GM12878 (cell line): ENCODE results near the gene OR5L2. TPM values are rescaled to one million over a fixed set of nuclear protein-coding genes. Genes with fewer than 3 reads are reported as not detected.

Source experiments
- ATAC-seq: fragments of 200-7000 bp; cut with Tn5 transposase; 3 replicates; pipeline ENCODE4 v1.9.1; 2020; ENCODE audit warnings: mild to moderate bottlenecking, moderate library complexity
- BruUV-seq: library from RNA; stranded (reverse); fragments of 400-500 nt; replicated peaks from 2 replicates; lab custom pipeline; 2021; lab: Mats Ljungman, UMichigan
- CTCF ChIA-PET: fragments of 300-600 bp; sonication (Branson Sonifier 250); formaldehyde crosslinking; extraction: SDS; loops from one replicate; lab custom pipeline; 2021; ENCODE audit warnings: inconsistent platforms; lab: Yijun Ruan, JAX
- POLR2A ChIA-PET: fragments of 350-600 bp; formaldehyde crosslinking; extraction: SDS; loops from one replicate; lab custom pipeline; 2021; ENCODE audit warnings: inconsistent platforms; lab: Charles Lee
- RAD21 ChIA-PET: fragments of 300-600 bp; sonication (Branson Sonifier 250); formaldehyde crosslinking; loops from one replicate; lab custom pipeline; 2023; ENCODE audit warnings: antibody characterized with exemption; ENCODE audit not compliant: unreplicated experiment; lab: Charles Lee
- SMC1A ChIA-PET: fragments of 300-600 bp; sonication (Branson Sonifier 250); formaldehyde crosslinking; loops from one replicate; lab custom pipeline; 2023; ENCODE audit not compliant: unreplicated experiment, uncharacterized antibody; lab: Charles Lee
- DNase-seq: peaks from one replicate; pipeline ENCODE4 v3.0.0-alpha.2; 2011; ENCODE audit warnings: low read depth, low spot score
- FAIRE-seq: peaks from 3 replicates; lab custom pipeline; 2011; peaks lifted over from hg19 to GRCh38; lab: Jason Lieb, UNC
- H2AFZ ChIP-seq: 2 replicates; pipeline ENCODE4 v1.6.0; 2011; ENCODE audit warnings: low read depth, low read length, control low read depth; ENCODE audit not compliant: control insufficient read depth
- H3K27ac ChIP-seq: 2 replicates; pipeline ENCODE4 v1.5.1; 2011; ENCODE audit warnings: control low read depth; ENCODE audit not compliant: control insufficient read depth, insufficient read depth
- H3K27me3 ChIP-seq, 2 experiments: replicated peaks in 1 of 2; 2 replicates each; pipeline versions ENCODE4 v1.6.0 to v1.6.1; 2011; ENCODE audit warnings: low read length in 1 of 2; ENCODE audit not compliant: control insufficient read depth in 2 of 2, insufficient read depth in 2 of 2
- H3K36me3 ChIP-seq, 2 experiments: 2 replicates each; pipeline ENCODE4 v1.5.1; 2011; ENCODE audit warnings: low read length in 1 of 2; ENCODE audit not compliant: control insufficient read depth in 2 of 2, insufficient read depth in 2 of 2
- H3K4me1 ChIP-seq: 2 replicates; pipeline ENCODE4 v1.6.1; 2011; ENCODE audit warnings: mild to moderate bottlenecking, low read length, moderate library complexity, mixed read lengths; ENCODE audit not compliant: control insufficient read depth, insufficient read depth
- H3K4me2 ChIP-seq: 2 replicates; pipeline ENCODE4 v1.6.0; 2011; ENCODE audit warnings: control low read depth; ENCODE audit not compliant: control insufficient read depth, insufficient read depth
- H3K4me3 ChIP-seq: fragments of 200-600 bp; sonication (generic); 2 replicates; pipeline ENCODE4 v1.5.1; 2016
- H3K79me2 ChIP-seq: 2 replicates; pipeline ENCODE4 v1.6.0; 2011; ENCODE audit warnings: low read length; ENCODE audit not compliant: control insufficient read depth, insufficient read depth
- H3K9ac ChIP-seq: 2 replicates; pipeline ENCODE4 v1.8.0; 2011; ENCODE audit warnings: low read length, control low read depth, mixed read lengths; ENCODE audit not compliant: control insufficient read depth, insufficient read depth
- H3K9me3 ChIP-seq: replicated peaks from 3 replicates; pipeline ENCODE4 v1.5.1; 2011; ENCODE audit warnings: mild to moderate bottlenecking, low read length; ENCODE audit not compliant: control insufficient read depth, insufficient read depth
- H4K20me1 ChIP-seq: 2 replicates; pipeline ENCODE4 v1.6.0; 2011; ENCODE audit not compliant: control insufficient read depth, insufficient read depth
- ATF3 ChIP-seq: IDR thresholded peaks from 2 replicates; pipeline ENCODE4 v1.6.1; 2011; ENCODE audit warnings: low read depth, mild to moderate bottlenecking, low read length, moderate library complexity, borderline replicate concordance; ENCODE audit errors: extremely low read depth
- CUX1 ChIP-seq: IDR thresholded peaks from 2 replicates; pipeline ENCODE4 v1.6.1; 2012; ENCODE audit warnings: improper control_type of control experiment, low read depth, low read length; ENCODE audit not compliant: insufficient replicate concordance
- JUND ChIP-seq: IDR thresholded peaks from 2 replicates; pipeline ENCODE4 v1.6.1; 2012; ENCODE audit warnings: low read depth, mild to moderate bottlenecking, low read length, improper control_type of control experiment, moderate library complexity
- RAD21 ChIP-seq: IDR thresholded peaks from 2 replicates; pipeline ENCODE4 v1.6.1; 2011; ENCODE audit warnings: mild to moderate bottlenecking, low read depth, low read length, moderate library complexity; ENCODE audit not compliant: insufficient read depth
- in situ Hi-C: fragments of 300-500 bp; cut with MboI; formaldehyde crosslinking; loops from 9 replicates; pipeline ENCODE4 v1.14.3; 2018; ENCODE audit warnings: mixed read lengths
- intact Hi-C: fragments of 100-400 bp; cut with micrococcal nuclease; formaldehyde crosslinking; loops from one replicate; pipeline ENCODE4 v1.14.2; 2022; ENCODE audit not compliant: unreplicated experiment
- polyA plus RNA-seq, 11 experiments: library from polyadenylated mRNA; depleted of rRNA in 4 of 11; unstranded in 6 of 11; stranded (reverse) in 5 of 11; fragments of >200 nt; fragmentation: Nextera tagmentation in 4 of 11; fragmentation: Illumina TruSeq in 1 of 11; extraction: Ambion mirVana in 4 of 11; extraction: Trizol in 1 of 11; gene quantifications; 1 replicate in 1 of 11; 2 replicates in 10 of 11; pipeline versions ENCODE4 v1.2.1 to v1.2.3, GENCODE V29; 2011 to 2016; ENCODE audit warnings: inconsistent platforms in 2 of 11, missing spikeins in 2 of 11, low read depth in 1 of 11
- total RNA-seq, 4 experiments: library from RNA; depleted of rRNA in 3 of 4; stranded (reverse); fragments of >200 nt in 3 of 4; fragmentation: Illumina TruSeq in 1 of 4; extraction: Trizol in 1 of 4; gene quantifications; 2 replicates each; pipeline versions ENCODE4 v1.2.1 to v1.2.3, GENCODE V29; 2013 to 2021

The OR5L2 gene
- total and polyA plus RNA-seq, 10 of the 15 experiments (the other 5 are each of a cell fraction or from before 2014, with no cell fraction given) = not detected

- intact Hi-C loops (no loop called here), in situ Hi-C loops (no loop called here)
- H3K9ac ChIP-seq = no peak within 1 kb of the TSS
- H3K27ac ChIP-seq = no peak within 1 kb of the TSS
- no peak within 1 kb of the TSS for H3K4me2 ChIP-seq
- POLR2A ChIA-PET = no interaction called here
- no peak within 1 kb of the TSS for H2AFZ ChIP-seq
- no peaks in the 10 kb centered on the region for H3K36me3 ChIP-seq
- RAD21 ChIA-PET = no interaction called here
- no TSS peak for BruUV-seq
- SMC1A ChIA-PET = no interaction called here
- H4K20me1 ChIP-seq = no peaks in the 10 kb centered on the region
- no peak for DNase-seq
- H3K4me3 ChIP-seq = no peak within 1 kb of the TSS
- no peaks in the 10 kb centered on the region for H3K79me2 ChIP-seq
- no peaks in the 10 kb centered on the region for H3K4me1 ChIP-seq
- no peak for TF ChIP-seq JUND
- TF ChIP-seq ATF3 = no peak
- no peak for TF ChIP-seq CUX1
- no peak for TF ChIP-seq RAD21
- FAIRE-seq = no peak
- H3K27me3 ChIP-seq = no peaks in the 10 kb centered on the region
- no peak for ATAC-seq
- no peaks in the 10 kb centered on the region for H3K9me3 ChIP-seq
- CTCF ChIA-PET = no interaction called here
These were observed 31.8 kb upstream of the OR5L2 start, which contains the start of gene OR5D14 for GRCh38 chr11:55795256-55795655. TSS of gene OR5D14 (plus strand) at chr11:55795556. CDS start at chr11:55795556, 0 bp downstream.
